Renal cortex interstitium (tissue), 11 donors: ENCODE measurements around the gene FUOM. TPM values are rescaled to one million over a fixed set of nuclear protein-coding genes. Genes with fewer than 3 reads are reported as not detected.
"Not testable (repeated sequence)": the region's sequence is repeated elsewhere in the genome, so short reads cannot be mapped to it uniquely, and the experiment has no call there.

Experiments
- DNase-seq, 11 donors: peaks; one replicate each; pipeline ENCODE4 v3.0.0-alpha.2; 2013; ENCODE audit warnings: low read depth in 9 of 11, low spot score in 4 of 11; ENCODE audit errors: extremely low read depth in 1 of 11
- polyA plus RNA-seq, 3 donors: library from polyadenylated mRNA; unstranded; fragments of 120-200 nt; gene quantifications; one replicate each; pipeline ENCODE4 v1.2.1, GENCODE V29; 2013; ENCODE audit not compliant: insufficient read length in 3 of 3

FUOM gene
- polyA plus RNA-seq, 3 donors, result 14.3 to 22.4 (median 20.8) TPM

GRCh38 chr10:133326745-133327650 is 30.8 kb downstream of the FUOM start:
- DNase-seq, result no peak

GRCh38 chr10:133326223-133326551 is 31.6 kb downstream of the FUOM start:
- no peak for DNase-seq

- DNase-seq, result no peak
Measured at GRCh38 chr10:133325440-133326222, 32.2 kb downstream of the FUOM start.

DNA sequence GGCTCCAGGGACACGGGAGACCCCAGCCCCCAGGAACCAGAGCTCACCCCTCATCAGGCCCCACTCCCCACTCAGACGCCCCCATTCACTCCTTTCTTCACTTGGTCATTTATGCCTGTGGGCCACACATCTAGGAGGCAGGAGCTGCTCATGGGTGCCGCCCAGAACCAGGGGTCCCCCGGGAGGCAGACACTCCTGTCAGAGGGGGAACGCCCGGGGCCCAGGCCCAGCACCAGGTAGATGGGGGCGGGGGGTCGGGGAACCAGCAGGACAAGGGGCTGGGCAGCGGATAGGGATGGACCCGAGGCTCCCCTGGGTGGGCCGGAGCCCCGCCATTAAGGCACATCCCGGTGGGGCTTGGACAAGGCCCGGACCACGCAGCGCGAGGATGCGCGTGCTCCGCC is 33.0 kb downstream of the FUOM start:
- no peak for DNase-seq

GRCh38 chr10:133324198-133324792 is 33.5 kb downstream of the FUOM start:
- DNase-seq, result peak in 1 of 11 donors; percentile 37

- not testable (repeated sequence) for DNase-seq
Measured at GRCh38 chr10:133322064-133322709, 35.6 kb downstream of the FUOM start.

- not testable (repeated sequence) for DNase-seq
Measured at GRCh38 chr10:133320852-133321422, 36.9 kb downstream of the FUOM start.

- DNase-seq, result peak in 1 of 11 donors; percentile 46
Measured at GRCh38 chr10:133318494-133319127, 39.2 kb downstream of the FUOM start.

DNA sequence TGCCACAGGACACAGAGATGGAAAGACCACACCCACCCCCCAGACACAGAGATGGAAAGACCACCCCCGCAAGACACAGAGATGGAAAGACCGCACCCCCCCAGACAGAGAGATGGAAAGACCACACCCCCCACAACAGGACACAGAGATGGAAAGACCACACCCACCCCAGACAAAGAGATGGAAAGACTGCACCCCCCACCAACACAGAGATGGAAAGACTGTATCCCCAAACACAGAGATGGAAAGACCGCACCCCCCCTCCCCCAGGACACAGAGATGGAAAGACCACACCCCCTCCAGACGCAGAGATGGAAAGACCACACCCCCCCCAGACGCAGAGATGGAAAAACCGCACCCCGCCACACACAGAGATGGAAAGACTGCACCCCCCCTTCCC is 41.1 kb downstream of the FUOM start:
- DNase-seq, result no peak

DNA sequence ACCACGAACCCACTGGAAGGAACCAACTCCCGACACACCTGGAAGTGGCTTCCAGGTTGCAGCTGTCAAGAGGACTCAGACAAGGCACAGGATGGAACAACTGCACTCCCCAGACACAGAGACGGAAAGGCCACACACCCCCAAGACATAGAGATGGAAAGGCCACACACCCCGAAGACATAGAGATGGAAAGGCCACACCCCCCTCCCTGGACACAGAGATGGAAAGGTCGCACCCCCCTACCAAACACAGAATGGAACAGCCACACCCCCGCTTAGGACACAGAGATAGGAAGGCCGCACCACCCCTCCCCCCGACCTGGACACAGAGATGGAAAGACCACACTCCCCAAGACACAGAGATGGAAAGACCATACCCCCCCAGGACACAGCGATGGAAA is 41.6 kb downstream of the FUOM start:
- no peak for DNase-seq

DNA sequence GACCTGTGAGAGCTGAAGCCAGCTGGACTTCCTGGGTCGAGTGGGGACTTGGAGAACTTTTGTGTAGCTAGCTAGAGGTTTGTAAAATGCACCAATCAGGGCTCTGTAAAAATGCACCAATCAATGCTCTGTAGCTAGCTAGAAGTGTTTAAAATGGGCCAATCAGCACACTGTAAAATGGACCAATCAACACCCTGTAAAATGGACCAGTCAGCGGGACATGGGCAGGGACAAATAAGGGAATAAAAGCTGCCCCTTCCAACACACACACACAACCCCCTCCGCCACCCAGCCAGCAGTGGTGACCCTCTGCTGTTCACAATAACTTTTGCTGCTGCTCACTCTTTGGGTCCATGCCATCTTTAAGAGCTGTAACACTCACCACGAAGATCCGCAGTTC is 42.0 kb downstream of the FUOM start:
- DNase-seq, result no peak

GRCh38 chr10:133314911-133315310 is 42.9 kb downstream of the FUOM start:
- DNase-seq, result no peak

DNA sequence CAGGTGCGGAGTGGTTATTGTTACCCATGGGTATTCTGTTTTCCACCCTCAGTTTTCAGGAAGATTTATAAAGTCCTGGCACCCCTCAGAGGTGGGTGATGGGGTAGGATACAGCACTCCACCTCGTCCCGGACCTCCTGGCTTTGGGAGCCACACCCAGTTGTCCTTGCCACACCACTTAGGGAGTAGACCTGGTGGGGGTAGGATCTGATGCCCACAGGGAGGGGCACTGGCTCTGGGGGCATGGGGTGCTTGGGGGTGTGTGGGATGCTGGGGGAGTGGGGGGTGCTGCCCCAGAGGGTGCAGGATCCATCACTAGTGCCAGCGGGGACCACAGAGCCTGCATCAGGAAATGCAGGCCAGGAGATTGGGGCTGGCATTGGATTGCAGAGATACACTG is 44.6 kb downstream of the FUOM start:
- DNase-seq, result no peak

DNA sequence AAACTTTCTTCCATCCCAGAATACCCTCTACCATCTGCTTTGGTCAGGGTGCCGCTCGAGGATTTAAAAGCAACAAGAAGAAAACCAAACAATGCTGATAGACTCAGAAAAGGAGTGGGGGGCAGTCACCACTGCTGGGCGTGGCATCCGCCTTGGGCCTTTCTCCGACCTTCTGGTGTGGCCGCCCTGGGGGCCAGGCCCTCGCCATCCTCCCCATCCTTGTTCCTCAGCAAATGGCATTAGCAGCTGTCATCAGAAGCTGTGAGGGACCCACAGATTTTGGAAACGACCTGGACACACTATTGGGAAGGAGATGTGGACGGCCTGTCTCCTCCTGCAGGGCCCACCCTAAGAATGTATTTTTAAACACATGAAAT is 45.1 kb downstream of the FUOM start:
- DNase-seq, result no peak

DNA sequence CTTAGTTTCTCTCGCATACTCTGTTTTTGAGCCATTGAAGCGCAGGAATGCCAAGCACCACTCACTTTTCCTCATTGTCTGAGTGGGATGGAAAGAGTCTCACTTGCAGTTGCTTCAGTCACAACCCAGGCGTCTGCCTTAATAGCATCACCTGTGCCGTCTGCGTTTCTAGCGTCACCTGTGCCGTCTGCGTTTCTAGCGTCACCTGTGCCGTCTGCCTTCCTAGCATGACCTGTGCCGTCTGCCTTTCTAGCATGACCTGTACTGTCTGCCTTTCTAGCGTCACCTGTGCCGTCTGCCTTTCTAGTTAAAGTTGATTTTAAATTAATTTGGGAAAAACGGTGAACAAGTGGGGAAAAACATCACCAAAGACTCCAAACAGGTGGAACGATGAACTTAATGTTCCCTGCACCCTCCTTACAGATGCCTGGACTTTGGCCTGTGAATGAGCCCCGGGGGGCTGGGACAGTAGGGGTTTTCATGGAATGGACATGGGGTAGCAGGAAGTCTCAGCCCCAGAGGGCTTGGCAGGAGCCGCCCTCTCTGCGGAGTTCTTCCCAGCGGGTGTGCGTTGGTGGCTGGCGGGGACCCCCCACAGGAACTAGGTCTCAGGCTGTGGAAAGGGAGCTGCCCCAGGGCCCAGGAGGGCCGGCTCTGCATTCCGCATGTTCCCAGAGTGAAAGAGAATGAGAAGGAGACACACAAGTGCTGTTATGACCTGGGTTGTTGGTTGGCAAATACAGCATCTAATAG is 45.6 kb downstream of the FUOM start:
- DNase-seq, result no peak

- no peak for DNase-seq
Measured at GRCh38 chr10:133311570-133311969, 46.2 kb downstream of the FUOM start.

DNA sequence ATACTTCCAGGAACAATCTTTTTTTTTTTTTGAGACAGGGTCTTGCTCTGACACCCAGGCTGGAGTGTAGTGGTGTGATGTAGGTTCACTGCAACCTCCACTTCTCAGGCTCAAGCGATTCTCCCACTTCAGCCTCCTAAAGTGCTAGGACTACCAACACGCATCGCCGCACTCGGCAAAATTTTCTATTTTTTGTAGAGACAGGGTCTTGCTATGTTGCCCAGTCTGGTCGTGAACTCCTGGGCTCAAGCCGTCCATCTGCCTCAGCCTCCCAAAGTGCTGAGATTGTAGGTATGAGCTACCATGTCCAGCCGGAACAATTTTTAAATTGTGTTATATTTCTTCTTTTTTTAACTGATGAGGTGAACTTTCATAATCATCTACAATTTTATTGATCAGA is 47.0 kb downstream of the FUOM start:
- DNase-seq, result no peak

DNA sequence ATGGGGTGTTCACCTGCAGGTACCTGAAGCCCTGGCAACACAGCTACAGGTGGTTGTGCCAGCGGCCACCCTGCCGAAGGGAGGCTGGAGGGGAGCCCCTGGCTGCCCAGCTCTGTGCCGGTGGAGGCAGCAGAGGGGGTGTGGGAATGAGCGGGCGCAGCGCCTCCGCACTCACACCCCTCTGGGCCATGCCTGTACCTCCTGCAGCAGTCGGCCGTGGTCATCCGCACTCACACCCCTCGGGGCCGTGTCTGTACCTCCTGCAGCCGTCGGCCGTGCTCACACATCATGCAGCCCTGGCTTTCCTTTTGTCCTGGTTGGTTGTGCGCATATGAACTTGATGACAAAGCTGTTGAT is 47.4 kb downstream of the FUOM start:
- no peak for DNase-seq
